SKM-1 (cell line): ENCODE results near the gene UCP3.

ENCODE experiments used
- DNase-seq: peaks from one replicate; lab custom pipeline; 2025; ENCODE audit not compliant: unreplicated experiment; lab: John Stamatoyannopoulos, UW

Gene UCP3

GRCh38 chr11:74008373-74009229 lies at the start of gene UCP3:
UCP3 (minus strand) TSS chr11:74009085; CDS start chr11:74007042, 2,043 bp downstream.
- DNase-seq, result no peak

- no peak for DNase-seq
Observed at GRCh38 chr11:74057249-74058151, 48.6 kb upstream of the UCP3 start.

- DNase-seq, result no peak
Observed at GRCh38 chr11:74055938-74056337, 47.1 kb upstream of the UCP3 start.

GRCh38 chr11:74050465-74050864 lies 41.6 kb upstream of the UCP3 start:
- no peak for DNase-seq

- DNase-seq, result no peak
Observed at GRCh38 chr11:74048993-74049392, 40.1 kb upstream of the UCP3 start.

GRCh38 chr11:74044538-74044937 lies 35.7 kb upstream of the UCP3 start:
- DNase-seq, result no peak

GRCh38 chr11:74043450-74043849 lies 34.6 kb upstream of the UCP3 start:
- DNase-seq, result no peak

- DNase-seq, result no peak
Observed at GRCh38 chr11:74037309-74037708, 28.4 kb upstream of the UCP3 start.

- no peak for DNase-seq
Observed at GRCh38 chr11:74035264-74035663, 26.4 kb upstream of the UCP3 start.

- DNase-seq, result no peak
Observed at GRCh38 chr11:74033046-74033445, 24.2 kb upstream of the UCP3 start.

- DNase-seq, result no peak
Observed at GRCh38 chr11:74030723-74031676, 22.1 kb upstream of the UCP3 start.

GRCh38 chr11:74025467-74026166 lies 16.7 kb upstream of the UCP3 start:
- DNase-seq, result no peak

- DNase-seq, result no peak
Observed at GRCh38 chr11:74024261-74025029, 15.6 kb upstream of the UCP3 start.

- no peak for DNase-seq
Observed at GRCh38 chr11:74023276-74023675, 14.4 kb upstream of the UCP3 start.

GRCh38 chr11:74022546-74022945 lies 13.7 kb upstream of the UCP3 start:
- DNase-seq, result no peak

- DNase-seq, result no peak
Observed at GRCh38 chr11:74021998-74022397, 13.1 kb upstream of the UCP3 start.

- no peak for DNase-seq
Observed at GRCh38 chr11:74020539-74020938, 11.7 kb upstream of the UCP3 start.

- DNase-seq, result no peak
Observed at GRCh38 chr11:74019860-74020259, 11.0 kb upstream of the UCP3 start.

- DNase-seq, result no peak
Observed at GRCh38 chr11:74019104-74019738, 10.3 kb upstream of the UCP3 start.
